Measurements from ENCODE around the gene ASGR2. TPM values are rescaled to one million over a fixed set of nuclear protein-coding genes. Genes with fewer than 3 reads are reported as not detected.

ASGR2 gene
- total RNA-seq, 1 donor from 2014 or later = not detected

DNA sequence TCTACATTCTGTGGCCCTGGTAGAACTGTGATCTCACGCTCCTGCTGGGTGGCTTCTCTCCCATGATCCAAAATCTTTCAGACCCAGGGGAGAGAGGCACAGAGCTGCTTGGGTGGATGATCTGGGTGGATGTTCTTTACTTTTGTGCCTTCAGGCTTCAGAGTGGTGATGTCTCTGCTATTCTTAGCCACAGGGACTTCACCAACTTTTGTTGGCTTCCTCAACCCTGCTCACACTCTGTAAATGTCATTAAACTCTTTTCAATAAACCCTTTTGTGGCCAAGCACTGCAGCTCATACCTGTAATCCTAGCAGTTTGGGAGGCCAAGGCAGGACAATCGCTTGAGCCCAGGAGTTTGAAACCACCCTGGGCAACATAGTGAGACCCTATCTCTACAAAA is 42.2 kb downstream of the ASGR2 start:
- no peak for DNase-seq (ENCODE audit: low read depth)
- TF ChIP-seq, protein P1, sequence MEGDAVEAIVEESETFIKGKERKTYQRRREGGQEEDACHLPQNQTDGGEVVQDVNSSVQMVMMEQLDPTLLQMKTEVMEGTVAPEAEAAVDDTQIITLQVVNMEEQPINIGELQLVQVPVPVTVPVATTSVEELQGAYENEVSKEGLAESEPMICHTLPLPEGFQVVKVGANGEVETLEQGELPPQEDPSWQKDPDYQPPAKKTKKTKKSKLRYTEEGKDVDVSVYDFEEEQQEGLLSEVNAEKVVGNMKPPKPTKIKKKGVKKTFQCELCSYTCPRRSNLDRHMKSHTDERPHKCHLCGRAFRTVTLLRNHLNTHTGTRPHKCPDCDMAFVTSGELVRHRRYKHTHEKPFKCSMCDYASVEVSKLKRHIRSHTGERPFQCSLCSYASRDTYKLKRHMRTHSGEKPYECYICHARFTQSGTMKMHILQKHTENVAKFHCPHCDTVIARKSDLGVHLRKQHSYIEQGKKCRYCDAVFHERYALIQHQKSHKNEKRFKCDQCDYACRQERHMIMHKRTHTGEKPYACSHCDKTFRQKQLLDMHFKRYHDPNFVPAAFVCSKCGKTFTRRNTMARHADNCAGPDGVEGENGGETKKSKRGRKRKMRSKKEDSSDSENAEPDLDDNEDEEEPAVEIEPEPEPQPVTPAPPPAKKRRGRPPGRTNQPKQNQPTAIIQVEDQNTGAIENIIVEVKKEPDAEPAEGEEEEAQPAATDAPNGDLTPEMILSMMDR (conservative IDR thresholded peaks at IDR 0.05; ENCODE audit: low read depth, low read length) = no peak

DNA sequence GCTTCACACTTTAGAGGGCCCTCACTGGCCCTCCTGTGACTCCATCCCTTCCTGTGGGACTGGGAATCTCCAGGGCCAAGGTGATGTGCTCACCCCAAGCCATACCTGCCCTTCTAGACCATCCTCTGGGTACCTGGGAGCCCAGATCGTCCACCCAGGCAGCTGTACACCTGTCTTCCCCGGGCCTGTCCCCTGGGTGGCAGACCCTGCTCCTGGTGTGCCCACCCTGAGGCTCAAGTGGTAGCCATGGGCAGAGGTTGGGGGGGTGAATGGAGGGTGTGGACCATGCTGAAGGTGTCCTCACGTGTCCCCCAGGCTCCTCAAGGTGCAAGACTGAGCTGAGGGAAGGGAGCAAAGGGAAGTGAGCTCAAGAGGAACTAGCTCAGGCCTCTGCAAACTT is 43.9 kb downstream of the ASGR2 start:
- H3K4me3 ChIP-seq (ENCODE audit: low read depth, low read length) = no peak overlapping the region
- TF ChIP-seq, protein P1 (conservative IDR thresholded peaks at IDR 0.05; ENCODE audit: low read depth, low read length) = no peak
- DNase-seq (ENCODE audit: low read depth) = no peak

More for the DNA sequence above, 42.2 kb downstream of the ASGR2 start:
- H3K4me3 ChIP-seq (ENCODE audit: low read depth, low read length) = no peak overlapping the region

DNA sequence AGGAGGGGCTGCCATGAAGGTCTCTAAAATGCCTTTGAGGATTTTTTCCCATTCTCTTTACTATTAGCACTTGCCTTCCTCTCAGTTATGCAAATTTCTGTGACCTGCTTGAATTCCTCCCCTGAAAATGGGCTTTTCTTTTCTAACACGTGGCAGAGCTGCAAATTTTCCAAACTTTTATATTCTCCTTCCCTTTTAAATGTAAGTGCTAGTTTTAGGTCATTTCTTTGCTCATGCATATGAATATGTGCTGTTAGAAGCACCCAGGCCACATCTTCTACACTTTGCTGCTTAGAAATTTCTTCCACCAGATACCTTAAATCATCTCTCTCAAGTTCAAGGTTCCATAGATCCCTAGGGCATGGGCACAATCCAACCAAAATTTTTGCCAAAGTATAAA is 46.4 kb downstream of the ASGR2 start:
- H3K4me3 ChIP-seq (ENCODE audit: low read depth, low read length) = no peak overlapping the region
- DNase-seq (ENCODE audit: low read depth) = no peak
- TF ChIP-seq, protein P1 (conservative IDR thresholded peaks at IDR 0.05; ENCODE audit: low read depth, low read length) = no peak

DNA sequence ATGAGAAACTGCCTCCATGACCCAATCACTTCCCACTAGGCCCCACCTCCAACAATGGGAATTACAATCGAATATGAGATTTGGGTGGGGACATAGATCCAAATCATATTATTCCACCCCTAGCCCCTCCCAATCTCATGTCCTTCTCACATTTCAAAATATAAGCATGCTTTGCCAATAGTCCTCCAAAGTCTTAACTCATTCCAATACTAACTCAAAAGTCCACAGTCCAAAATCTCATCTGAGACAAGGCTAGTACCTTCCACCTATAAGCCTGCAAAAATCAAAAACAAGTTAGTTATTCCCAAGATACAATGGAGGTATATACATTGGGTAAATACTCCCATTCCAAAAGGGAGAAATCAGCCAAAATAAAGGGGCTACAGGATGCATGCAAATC is 47.4 kb downstream of the ASGR2 start:
- no peak overlapping the region for H3K4me3 ChIP-seq (ENCODE audit: low read depth, low read length)
- TF ChIP-seq, protein P1 (conservative IDR thresholded peaks at IDR 0.05; ENCODE audit: low read depth, low read length) = no peak
- DNase-seq (ENCODE audit: low read depth) = no peak

DNA sequence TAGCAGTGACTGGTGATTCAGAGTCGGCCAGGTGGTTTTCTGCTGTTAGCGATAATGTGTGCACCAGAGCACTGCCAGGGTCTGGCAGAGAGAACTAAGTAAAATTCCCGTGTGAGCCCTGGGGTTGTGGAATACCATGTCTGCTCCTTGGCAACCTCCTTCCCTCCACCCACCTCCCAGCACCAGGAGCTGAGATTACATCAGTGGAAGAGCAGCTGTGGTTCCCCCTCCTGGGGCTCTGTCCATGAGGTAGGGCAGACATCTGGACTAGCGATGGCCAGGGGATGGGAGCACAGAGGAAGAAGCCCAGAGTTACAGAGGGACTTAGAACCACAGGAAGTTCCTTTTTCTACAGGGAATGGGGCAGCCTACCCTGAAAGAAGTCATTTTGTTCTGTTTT is 50.4 kb downstream of the ASGR2 start:
- no peak overlapping the region for H3K4me3 ChIP-seq (ENCODE audit: low read depth, low read length)
- TF ChIP-seq, protein P1 (conservative IDR thresholded peaks at IDR 0.05; ENCODE audit: low read depth, low read length) = no peak
- no peak for DNase-seq (ENCODE audit: low read depth)

DNA sequence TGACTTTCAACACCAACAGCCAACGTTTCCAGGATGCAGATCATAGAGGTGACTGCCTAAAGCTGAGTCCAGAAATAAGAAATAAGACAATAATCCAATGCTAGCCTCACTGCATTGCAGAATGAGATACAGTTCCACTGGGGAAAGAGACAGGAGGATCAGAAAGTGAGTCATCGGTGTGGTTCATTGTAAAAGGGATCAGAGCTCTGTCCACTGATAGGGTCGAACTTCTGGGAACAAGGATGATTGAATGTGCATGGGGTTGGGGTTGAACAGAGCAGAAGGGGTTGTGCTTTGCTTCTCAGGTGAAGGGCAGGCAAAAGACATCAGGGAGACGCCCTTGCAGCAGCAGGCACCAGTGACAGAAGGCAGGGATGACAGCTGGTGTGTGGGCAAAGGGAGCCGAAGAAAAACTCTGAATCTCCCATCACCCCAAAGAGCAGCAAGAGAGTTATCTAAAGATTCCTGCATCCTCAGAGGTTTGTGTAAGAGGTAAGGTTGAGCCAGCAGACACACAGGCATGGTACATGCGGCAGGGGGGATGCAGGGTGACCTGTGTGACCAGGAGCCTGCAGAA is 51.0 kb downstream of the ASGR2 start:
- DNase-seq (ENCODE audit: low read depth) = no peak
- TF ChIP-seq, protein P1 (conservative IDR thresholded peaks at IDR 0.05; ENCODE audit: low read depth, low read length) = no peak
- no peak overlapping the region for H3K4me3 ChIP-seq (ENCODE audit: low read depth, low read length)

DNA sequence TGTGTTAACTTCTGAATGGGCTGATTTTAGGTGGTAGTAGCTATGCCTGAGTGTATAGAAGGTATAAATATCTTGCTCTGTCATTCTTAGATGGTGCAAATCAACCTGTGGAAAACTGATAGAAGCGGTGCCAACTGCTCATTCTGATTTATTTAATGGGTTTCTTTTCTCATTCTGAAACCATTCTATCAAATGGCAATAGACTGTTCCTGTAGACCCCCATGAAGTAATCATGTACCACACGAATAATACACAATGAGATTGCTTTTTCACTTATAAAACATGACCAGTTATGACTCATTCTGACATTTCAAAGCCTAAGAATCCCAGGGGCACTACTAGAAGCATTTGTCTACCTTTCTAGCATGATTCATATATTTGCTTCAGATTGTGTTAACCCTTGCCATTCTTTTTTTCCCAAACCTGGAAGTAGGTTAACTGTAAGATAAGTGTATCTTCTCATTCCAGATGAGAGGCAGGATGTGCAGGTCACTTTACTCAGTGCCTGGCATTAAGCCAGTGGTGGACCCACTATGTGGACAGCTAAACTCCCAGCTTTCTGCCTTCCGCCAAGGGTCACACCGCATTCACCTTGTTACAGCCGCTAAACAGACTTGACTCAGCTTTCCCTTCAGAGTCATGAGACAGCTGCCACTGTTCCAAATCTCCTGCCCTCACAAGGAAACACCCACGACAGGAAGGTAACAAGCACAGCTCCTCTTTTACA is 54.3 kb downstream of the ASGR2 start:
- TF ChIP-seq, protein P1 (conservative IDR thresholded peaks at IDR 0.05; ENCODE audit: low read depth, low read length) = no peak
- H3K4me3 ChIP-seq (ENCODE audit: low read depth, low read length) = no peak overlapping the region
- peak; percentile 88 for DNase-seq (ENCODE audit: low read depth)

Data from epithelial cell of proximal tubule (primary cell).